ENCODE measurements around the gene TTC23. TPM values are rescaled to one million over a fixed set of nuclear protein-coding genes. Genes with fewer than 3 reads are reported as not detected.
A peak's percentile ranks its signal among the peaks of the same experiment; 100 is the strongest.

The TTC23 gene
- total RNA-seq, 1 donor from 2014 or later = 10.0 TPM

DNA sequence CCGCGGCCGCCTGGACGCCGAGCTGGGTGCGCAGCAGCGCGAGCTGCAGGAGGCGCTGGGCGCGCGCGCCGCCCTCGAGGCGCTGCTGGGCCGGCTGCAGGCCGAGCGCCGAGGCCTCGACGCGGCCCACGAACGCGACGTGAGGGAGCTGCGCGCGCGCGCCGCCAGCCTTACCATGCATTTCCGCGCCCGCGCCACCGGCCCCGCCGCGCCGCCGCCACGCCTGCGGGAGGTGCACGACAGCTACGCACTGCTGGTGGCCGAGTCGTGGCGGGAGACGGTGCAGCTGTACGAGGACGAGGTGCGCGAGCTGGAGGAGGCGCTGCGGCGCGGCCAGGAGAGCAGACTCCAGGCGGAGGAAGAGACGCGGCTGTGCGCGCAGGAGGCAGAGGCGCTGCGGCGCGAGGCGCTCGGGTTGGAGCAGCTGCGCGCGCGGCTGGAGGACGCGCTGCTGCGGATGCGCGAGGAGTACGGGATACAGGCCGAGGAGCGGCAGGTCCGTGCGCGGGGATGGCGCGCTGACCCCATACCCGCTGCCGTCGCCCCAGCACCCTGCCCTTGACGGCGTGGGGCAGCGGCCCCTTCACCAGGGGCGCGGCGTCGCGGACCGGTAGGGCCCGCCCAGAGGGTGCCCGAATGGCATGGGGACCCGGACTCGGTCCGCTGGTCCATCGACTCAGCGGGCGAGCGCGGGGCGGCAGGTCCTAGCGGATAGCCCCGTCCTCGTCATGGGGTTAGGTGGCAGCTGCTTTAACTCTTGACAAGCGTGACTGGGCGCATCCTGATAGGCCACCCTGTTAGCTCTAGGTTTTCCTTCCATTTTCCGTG is 143.7 kb downstream of the TTC23 start:
- peaks cover 2% of the 10 kb centered on the region for H3K27me3 ChIP-seq (ENCODE audit: control insufficient read depth, insufficient read depth, low read length)
- no peaks in the 10 kb centered on the region for H3K36me3 ChIP-seq (ENCODE audit: control insufficient read depth, insufficient read depth, low read length)
- FAIRE-seq (no peak), DNase-seq (ENCODE audit: low read depth) (peak; percentile 23)
- TF ChIP-seq CTCF (IDR thresholded peaks at IDR 0.05; ENCODE audit: insufficient read depth, low read length, severe bottlenecking) = peak; percentile 11
- peak overlapping the region; percentile 32 for H3K4me3 ChIP-seq (ENCODE audit: low read depth, low read length)

DNA sequence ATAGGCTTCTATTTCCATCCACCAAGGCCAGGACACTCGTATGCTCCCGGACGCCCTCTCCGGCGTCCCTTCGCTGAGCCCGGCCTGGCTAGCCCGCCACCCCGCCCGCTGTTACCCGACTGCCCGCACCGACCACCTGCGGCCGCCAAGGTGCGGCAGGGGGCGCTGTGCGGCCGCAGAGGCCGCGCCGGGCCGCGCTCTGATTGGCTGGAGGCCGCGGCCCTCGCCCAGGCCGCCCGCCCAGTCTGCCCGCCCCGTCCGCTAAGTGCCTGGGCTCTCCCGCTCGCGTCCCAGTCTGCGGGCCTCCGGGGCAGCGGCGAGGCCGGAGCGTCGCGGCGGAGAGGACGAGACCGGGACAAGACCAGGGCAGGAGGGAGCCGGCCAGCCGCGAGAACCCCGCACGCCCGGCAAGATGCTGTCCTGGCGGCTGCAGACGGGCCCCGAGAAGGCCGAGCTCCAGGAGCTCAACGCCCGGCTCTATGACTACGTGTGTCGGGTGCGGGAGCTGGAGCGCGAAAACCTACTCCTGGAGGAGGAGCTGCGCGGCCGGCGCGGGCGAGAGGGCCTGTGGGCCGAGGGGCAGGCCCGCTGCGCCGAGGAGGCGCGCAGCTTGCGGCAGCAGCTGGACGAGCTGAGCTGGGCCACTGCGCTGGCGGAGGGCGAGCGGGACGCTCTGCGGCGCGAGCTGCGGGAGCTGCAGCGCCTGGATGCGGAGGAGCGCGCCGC is 144.4 kb downstream of the TTC23 start, which contains the start of gene SYNM:
TSS of gene SYNM (plus strand) at position 293 of the 726 bp plus-strand sequence. CDS start at position 413, 120 bp downstream.
- Histone ChIP-seq H3K27me3 (ENCODE audit: control insufficient read depth, insufficient read depth, low read length) (peaks cover 2% of the 10 kb centered on the region), H3K36me3 (ENCODE audit: control insufficient read depth, insufficient read depth, low read length) (no peaks in the 10 kb centered on the region), H3K4me3 (ENCODE audit: low read depth, low read length) (peak within 1 kb of the TSS; percentile 32)
- DNase-seq (ENCODE audit: low read depth) (peak; percentile 25), FAIRE-seq (no peak)
- peak; percentile 58 for TF ChIP-seq CTCF (IDR thresholded peaks at IDR 0.05; ENCODE audit: insufficient read depth, low read length, severe bottlenecking)

- Histone ChIP-seq H3K27me3 (ENCODE audit: control insufficient read depth, insufficient read depth, low read length) (peaks cover 5% of the 10 kb centered on the region), H3K4me3 (ENCODE audit: low read depth, low read length) (no peak overlapping the region), H3K36me3 (ENCODE audit: control insufficient read depth, insufficient read depth, low read length) (no peaks in the 10 kb centered on the region)
- TF ChIP-seq CTCF (IDR thresholded peaks at IDR 0.05; ENCODE audit: insufficient read depth, low read length, severe bottlenecking) = no peak
- no peak for FAIRE-seq
- DNase-seq (ENCODE audit: low read depth) = no peak
These were observed 146.1 kb downstream of the TTC23 start for GRCh38 chr15:99103279-99103678.

- no peak for TF ChIP-seq CTCF (IDR thresholded peaks at IDR 0.05; ENCODE audit: insufficient read depth, low read length, severe bottlenecking)
- Histone ChIP-seq H3K27me3 (ENCODE audit: control insufficient read depth, insufficient read depth, low read length) (peaks cover 5% of the 10 kb centered on the region), H3K36me3 (ENCODE audit: control insufficient read depth, insufficient read depth, low read length) (no peaks in the 10 kb centered on the region), H3K4me3 (ENCODE audit: low read depth, low read length) (no peak overlapping the region)
- no peak for FAIRE-seq
- DNase-seq (ENCODE audit: low read depth) = no peak
These were observed 146.8 kb downstream of the TTC23 start for GRCh38 chr15:99102332-99103235.

GRCh38 chr15:99101501-99101900 is 147.9 kb downstream of the TTC23 start:
- DNase-seq (ENCODE audit: low read depth) = no peak
- H3K4me3 ChIP-seq (ENCODE audit: low read depth, low read length) = no peak overlapping the region
- TF ChIP-seq CTCF (IDR thresholded peaks at IDR 0.05; ENCODE audit: insufficient read depth, low read length, severe bottlenecking) = no peak
- FAIRE-seq = no peak
- H3K36me3 ChIP-seq (ENCODE audit: control insufficient read depth, insufficient read depth, low read length) = no peaks in the 10 kb centered on the region
- H3K27me3 ChIP-seq (ENCODE audit: control insufficient read depth, insufficient read depth, low read length) = peaks cover 5% of the 10 kb centered on the region
